ENCODE measurements around the gene SEPTIN6.

SEPTIN6 gene

DNA sequence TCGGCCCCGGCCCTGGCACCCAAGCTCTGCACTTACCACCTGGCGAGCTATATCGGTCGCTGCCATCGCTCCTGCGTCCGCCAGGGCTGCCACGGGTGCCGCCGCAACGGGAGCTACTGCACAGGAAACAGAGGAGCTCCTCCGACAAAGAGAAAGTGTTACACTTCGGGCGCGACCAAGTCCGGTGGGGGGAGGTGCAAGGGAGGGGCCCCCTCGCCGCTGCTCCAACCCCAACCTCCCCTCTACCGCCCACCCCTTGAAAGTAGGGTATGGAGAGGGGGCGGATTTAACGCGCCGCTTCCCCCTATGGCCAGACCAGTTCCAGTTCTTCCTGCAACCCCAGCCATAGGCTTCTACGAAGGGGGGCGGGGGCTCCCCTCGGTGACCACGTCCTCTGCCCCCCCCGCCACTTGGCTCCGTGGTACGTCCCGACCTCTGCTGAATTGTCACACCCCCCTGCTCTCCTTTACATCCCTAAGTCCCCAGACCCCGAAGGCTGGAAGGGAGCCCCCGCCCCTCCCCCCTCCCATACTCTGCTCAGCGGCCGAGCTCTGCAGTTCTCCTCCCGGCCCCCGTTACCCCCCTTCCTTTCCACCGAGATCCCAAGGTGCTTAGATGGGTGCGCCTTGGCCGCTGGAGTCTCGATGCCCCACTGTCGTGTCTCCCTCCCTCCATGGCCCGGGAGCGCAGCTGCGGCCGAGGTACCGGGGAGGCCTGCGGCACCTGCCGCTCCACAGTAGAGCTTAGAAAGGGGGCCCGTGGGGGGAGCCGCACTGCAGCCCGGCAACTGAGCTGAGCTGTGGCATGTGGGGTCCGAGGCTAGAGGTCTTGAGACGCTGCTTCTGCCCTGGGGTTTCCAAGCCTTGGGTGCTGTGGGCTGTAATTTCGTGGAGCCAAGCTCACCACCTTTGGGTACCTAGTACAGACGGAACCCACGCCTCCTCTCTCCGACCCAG, at the start of gene SEPTIN6:
TSS of gene SEPTIN6 (minus strand) at position 129 of the 956 bp plus-strand sequence. CDS start at position 66, 63 bp downstream.
- FAIRE-seq = no peak

DNA sequence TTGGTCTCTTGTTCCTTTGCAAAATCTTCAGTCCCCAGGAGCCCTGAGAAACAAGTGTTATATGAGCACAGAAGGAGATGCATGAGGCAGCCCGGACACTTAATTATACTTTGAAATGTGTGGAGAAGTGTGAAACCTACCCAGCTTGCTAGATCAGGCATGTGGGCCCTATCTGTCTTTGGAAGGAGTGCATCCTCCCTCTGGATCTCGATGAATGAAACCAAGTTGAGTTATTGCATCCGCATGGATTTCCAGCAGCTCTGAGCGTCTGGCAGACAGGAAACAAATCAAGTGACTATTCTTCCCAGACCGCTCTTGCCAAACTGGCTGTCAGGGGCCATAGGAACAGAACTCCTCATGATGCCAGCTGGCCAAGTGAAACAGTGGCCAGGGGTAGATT, 45.8 kb upstream of the SEPTIN6 start:
- no peak for FAIRE-seq

DNA sequence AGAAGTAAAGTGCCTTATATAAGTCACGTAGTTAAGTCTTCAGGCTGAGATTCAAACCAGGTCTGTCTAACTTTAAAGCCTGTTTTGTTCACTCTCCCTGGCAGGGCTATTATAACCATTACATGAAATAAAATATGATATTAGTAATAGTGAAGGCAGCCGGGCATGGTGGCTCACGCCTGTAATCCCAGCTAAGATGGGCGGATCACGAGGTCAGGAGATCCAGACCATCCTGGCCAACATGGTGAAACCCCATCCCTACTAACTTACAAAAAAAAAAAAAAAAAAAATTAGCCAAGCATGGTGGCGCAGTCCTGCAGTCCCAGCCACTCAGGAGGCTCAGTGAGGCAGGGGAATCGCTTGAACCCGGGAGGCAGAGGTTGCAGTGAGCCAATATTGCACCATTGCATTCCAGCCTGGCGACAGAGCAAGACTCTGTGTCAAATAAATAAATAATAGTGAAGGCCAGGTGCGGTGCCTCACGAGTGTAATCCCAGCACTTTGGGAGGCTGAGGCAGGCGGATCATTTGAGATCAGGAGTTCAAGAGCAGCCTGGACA, 43.3 kb upstream of the SEPTIN6 start:
- FAIRE-seq = no peak

- FAIRE-seq = no peak
These were observed 42.5 kb upstream of the SEPTIN6 start for GRCh38 chrX:119735467-119735866.

- no peak for FAIRE-seq
These were observed 42.0 kb upstream of the SEPTIN6 start for GRCh38 chrX:119734897-119735339.

- FAIRE-seq = no peak
These were observed 36.6 kb upstream of the SEPTIN6 start for GRCh38 chrX:119729408-119730201.

- FAIRE-seq = no peak
These were observed 35.5 kb upstream of the SEPTIN6 start for GRCh38 chrX:119728487-119728886.

DNA sequence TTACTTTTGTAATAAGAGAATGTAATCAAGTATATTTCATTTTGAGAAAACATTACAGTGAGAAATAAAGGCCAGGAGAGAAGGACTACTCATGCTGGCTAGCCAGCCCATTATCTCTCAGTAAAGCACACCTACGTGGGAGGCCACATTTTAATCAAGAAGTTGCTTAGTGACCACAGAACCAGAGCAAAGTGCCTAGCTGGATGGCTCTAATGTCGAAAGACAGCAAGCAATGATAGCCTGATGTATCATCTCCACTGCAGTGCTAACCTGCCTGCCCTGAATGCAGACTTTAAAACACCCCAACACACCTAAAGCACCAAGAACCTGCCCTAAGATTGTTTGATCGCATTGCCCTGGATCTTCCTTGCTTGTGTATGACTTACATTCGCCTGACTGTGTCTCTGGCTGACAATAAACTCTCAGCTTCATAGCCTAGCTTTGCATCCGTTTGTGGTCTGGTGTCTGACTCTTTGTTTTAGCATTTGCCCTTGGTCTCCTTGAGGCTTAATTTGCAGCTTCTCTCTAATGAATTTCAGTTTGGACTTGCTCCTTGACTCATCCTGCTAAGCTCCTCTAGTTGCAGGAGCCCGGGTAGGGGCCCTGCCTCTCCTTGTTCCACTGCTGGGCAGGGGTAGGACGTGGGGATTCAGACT, 34.1 kb upstream of the SEPTIN6 start:
- no peak for FAIRE-seq

GRCh38 chrX:119721926-119722325, 29.0 kb upstream of the SEPTIN6 start:
- FAIRE-seq = no peak

GRCh38 chrX:119721487-119721886, 28.5 kb upstream of the SEPTIN6 start:
- no peak for FAIRE-seq

DNA sequence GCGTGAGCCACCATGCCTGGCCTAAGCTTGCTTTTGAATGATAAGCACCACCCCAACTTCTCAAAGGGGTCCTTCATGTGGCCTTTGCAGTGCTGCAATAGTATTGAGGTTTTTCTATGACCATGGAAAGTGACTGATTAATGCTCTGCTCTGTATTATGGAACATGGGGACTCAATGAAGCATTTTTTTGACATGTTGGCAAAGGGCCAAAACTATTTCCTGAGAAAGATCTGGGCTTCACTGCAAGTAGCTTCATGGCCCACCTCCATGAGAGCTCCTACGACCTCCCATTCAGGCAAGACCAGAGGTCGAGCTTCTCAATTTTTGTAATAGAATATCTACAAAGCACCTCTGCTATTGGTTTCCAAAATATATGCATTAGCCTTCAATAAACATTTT, 16.7 kb upstream of the SEPTIN6 start:
- no peak for FAIRE-seq

DNA sequence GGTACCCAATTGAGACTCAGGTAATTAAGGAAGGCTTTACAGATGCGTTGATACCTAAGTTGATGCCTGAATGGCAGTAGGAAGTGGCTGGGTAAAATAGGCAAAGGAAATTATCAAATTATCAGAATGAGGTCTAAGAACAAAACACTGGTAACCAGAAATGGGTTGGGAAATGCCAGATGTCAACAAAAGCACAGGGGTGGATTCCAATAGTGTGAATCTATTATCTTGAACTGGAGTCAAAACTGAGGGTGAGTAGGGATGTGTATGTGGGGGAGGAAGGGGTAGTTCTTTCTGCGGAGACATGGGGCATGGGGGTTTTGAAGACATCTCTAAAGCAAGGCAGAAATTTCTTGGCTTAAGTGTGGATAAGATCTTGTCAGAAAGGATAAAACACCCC, 16.0 kb upstream of the SEPTIN6 start:
- no peak for FAIRE-seq

DNA sequence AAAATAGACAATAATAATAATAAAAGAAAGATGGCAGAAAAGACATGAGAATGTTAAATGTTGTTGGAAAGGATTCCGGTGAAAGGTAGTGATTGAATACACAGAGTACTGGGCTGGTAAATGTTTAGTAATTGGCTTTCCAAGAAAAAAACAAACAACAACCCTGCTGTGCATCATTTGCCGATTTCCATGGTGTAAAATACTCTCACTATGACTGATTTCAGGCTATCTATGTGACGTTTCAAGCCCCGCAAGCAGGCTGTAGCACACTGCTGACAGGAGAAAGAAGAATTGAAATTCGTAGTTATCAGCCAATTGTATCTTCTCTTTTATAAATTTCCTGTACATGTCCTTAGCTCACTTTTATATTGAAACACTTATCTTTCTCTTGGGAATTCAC, 13.6 kb upstream of the SEPTIN6 start:
- no peak for FAIRE-seq

DNA sequence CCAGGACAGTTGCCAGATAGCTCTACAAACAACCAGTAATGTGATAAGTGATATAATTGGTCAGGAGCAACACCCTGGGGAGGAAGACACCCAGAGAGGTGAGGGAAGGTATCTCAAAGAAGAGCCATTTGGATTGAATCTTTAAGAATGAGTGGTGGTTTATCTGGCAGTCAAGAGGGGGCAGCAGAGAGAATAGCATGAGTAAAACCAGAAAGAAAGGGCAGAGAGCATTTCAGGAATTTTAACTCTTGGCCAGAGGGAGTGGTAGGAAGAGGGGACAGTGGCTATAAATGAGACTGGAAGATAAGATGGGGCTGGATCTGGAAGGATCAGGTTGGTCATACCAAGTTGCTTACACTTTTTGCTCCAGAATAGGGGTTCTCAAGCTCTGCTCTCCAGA, 5.9 kb upstream of the SEPTIN6 start:
- FAIRE-seq = peak; percentile 10

DNA sequence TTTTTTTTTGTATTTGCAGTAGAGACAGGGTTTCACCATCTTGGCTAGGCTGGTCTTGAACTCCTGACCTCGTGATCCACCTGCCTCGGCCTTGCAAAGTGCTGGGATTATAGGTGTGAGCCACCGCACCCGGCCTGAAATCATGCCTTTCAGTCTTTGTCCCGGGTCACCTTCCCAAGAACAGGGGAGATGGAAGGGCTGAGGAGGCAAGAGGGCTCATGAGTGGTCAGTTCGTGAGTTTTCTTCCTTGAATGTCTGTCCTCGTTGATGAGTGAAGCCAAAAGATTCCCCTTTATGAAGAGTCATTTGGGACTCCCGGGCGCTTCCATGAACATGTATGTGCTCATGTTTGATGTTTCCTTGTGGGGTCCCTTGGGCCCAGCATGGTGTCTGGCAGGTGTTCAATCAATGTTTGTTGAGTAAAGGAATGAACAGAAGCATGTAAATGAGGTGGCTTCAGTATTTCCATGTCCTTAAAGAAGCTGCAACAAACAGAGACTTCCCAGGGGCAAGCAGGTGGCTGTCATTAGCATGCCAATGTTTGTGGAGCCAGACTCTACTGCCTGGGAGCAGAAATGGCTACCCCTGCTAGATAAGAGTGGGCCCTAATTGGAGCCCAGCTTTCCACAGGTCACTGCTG, 3.4 kb upstream of the SEPTIN6 start:
- FAIRE-seq = no peak

DNA sequence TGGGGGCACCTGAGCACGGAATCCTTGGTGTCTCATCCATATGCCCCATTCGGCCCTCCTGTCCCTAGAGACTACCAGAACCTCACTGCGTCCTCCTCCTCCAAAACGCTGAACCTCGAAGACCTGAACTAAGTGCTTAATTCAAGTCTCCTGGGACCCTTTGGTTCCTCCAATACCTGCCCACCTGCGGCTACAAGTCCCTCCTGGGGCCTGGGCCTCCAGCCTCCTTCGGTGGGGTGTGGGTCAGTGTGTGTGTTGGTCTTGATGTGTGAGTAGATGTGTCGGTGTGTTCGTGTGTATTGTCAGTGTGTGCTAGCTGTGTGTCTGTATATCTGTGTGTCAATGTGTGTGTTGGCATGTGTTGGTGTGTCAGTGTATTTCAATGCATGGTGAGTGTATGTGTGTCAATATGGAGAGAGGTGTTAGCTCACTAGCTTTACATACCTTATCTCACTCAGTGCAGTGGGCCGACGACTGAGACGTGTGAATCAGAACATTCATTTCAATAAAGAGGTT, 2.6 kb upstream of the SEPTIN6 start:
- FAIRE-seq = no peak

DNA sequence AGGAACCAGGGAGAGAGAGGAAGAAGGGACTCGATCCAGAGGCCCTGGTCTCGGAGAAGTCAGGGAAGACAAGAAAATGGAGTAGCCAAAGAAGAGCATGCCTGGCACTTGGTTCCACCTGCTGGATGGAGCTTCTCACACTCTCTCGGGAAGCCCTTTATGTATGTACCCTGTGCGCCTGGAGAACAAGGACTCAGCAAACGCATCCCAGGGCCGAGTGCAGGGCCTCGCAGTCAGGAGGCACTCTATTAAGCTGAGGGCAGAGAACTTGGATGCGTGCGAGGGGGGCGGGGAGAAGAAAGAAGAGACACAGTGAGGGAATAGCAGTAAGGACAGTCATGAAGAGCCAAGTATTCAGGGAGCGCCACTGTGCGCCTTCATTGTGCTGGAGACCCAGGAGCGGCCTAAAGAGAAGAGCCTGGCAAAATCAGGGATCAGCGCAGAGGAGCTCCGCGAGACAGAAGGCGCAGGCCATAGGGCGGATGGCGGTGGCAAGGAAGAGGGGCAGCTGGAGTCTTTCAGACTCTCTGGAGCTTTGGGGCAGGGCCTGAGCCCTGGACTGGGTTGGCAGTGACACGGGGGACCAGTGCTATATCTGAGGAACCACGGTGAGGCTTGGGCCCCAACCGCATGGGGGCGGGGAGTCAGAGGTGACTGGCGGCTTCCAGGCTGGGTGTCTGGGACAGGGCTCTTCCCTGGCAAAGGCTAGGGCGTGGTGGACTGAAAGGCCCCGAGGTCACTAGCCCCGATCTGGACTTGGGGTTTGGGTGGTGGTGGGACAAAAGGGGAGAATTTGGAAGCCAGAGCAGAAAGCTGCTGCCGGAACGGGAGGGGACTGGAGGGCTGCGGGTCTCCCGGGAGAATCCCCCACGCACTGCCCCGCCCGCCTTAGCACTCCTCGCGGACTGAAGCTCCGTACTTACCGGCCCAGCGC, 1.9 kb upstream of the SEPTIN6 start:
- no peak for FAIRE-seq

GRCh38 chrX:119693996-119694451, 1.1 kb upstream of the SEPTIN6 start:
- no peak for FAIRE-seq

DNA sequence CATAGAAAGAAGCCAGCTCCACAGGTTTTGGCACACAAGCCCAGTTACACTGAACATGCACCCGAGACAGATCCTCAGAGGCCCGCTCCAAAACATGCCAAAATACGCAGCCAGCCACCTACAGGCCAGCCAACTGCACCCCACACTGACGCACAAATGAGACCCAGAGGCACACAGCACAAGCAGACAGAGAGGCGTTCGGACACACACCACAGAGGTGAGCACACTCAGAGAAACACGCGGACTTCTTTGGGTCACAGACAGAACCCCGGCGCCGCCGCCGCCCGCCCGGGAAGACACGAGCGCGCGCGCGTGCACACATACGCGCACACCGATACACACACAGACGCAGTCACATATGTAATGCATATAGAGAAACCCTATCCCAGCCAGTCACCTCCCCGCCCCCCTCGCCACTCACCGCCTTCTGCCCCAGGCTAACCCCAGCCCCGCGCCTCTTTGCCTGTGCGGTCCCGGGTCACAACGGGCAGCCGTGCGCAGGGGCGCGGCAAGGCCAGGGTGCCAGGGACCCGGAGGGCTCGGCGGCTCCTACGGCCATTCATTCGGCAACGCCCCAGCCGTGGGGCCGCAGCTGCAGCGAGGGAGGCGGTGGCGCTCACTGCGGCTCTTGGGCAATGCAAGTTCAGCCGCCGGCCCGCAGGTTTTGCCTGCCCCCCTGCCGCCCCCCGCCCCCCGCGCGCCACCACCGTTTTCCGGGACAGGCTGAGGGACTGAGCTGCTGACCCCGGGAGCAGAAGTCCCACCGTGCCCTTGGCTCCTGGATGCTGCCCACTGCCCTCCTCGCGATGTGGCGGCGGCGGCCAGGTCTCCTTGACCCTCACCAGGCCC, 553 bp downstream of the SEPTIN6 start:
- no peak for FAIRE-seq
